ENCODE results near the gene OR2K2. TPM values are rescaled to one million over a fixed set of nuclear protein-coding genes. Genes with fewer than 3 reads are reported as not detected.
"Not testable (repeated sequence)": the region's sequence is repeated elsewhere in the genome, so short reads cannot be mapped to it uniquely, and the experiment has no call there.

The OR2K2 gene
- total RNA-seq, 4 donors from 2014 or later: 0.25 TPM; not detected in 3

DNA sequence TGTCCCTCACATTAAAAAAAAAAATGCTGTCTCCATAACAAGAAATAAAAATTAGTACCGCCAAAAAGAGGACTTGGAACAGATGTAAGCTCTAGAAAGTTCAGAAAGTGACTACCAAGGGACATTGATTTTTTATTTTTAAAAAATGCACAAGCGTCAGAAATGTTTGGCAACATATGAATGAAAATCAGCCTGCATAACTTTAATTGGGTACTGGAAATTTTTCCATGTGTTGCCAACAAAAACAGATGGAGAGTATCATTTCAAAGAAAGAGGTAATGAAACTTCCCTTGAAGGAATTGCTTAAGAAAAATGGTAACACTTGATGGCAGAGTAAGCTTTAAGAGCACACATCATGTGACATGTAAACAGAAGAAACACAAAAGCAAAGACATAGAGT, 47.2 kb downstream of the OR2K2 start:
- H3K4me3 ChIP-seq (ENCODE audit: low read depth, poor library complexity, severe bottlenecking): no peak overlapping the region
- no peak for DNase-seq (ENCODE audit: low spot score in 2 of 2)
- TF ChIP-seq, protein P1, sequence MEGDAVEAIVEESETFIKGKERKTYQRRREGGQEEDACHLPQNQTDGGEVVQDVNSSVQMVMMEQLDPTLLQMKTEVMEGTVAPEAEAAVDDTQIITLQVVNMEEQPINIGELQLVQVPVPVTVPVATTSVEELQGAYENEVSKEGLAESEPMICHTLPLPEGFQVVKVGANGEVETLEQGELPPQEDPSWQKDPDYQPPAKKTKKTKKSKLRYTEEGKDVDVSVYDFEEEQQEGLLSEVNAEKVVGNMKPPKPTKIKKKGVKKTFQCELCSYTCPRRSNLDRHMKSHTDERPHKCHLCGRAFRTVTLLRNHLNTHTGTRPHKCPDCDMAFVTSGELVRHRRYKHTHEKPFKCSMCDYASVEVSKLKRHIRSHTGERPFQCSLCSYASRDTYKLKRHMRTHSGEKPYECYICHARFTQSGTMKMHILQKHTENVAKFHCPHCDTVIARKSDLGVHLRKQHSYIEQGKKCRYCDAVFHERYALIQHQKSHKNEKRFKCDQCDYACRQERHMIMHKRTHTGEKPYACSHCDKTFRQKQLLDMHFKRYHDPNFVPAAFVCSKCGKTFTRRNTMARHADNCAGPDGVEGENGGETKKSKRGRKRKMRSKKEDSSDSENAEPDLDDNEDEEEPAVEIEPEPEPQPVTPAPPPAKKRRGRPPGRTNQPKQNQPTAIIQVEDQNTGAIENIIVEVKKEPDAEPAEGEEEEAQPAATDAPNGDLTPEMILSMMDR (IDR thresholded peaks at IDR 0.05): no peak
- TF ChIP-seq POLR2A (IDR thresholded peaks at IDR 0.05): no peak
- intact Hi-C loops (cut with DNase I; ENCODE audit: low total_unique reads): no loop called here
- 15 to 20% methylated on average over 2 of the region's 2 CpGs for WGBS, 2 donors

DNA sequence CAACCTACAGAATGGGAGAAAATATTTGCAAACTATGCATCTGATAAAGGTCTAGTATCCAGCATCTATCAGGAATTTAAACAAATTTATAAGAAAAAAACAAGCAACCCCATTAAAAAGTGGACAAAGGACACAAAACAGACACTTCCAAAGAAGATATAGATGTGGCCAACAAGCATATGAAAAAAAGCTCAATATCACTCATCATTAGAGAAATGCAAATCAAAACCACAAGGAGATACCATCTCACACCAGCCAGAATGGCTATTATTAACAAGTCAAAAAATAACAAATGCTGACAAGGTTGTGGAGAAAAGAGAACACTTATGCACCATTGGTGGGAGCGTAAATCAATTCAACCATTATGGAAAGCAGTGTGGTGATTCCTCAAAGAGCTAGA, 49.2 kb downstream of the OR2K2 start:
- intact Hi-C loops (cut with DNase I; ENCODE audit: low total_unique reads); H3K4me3 ChIP-seq (ENCODE audit: low read depth, poor library complexity, severe bottlenecking); DNase-seq (ENCODE audit: low spot score in 2 of 2): not testable (repeated sequence)
- WGBS, 2 donors: 97 to 100% methylated on average over 1 of the region's 1 CpG

Other genes starting within 250 kb of the OR2K2 start
- 10 to 100 TPM; 53.5 to 75.7 (median 66.1) TPM for gene ECPAS, start 154.2 kb upstream of the OR2K2 start, total RNA-seq
- gene ZNF483, start 195.0 kb upstream of the OR2K2 start, total RNA-seq: 1 to 10 TPM in 3 of 4 donors, under 1 TPM in 1; 0.55 to 3.4 (median 2.3) TPM

All from lower leg skin (tissue), 4 donors.